Activated CD4-positive, alpha-beta T cell treated with anti-CD3 and anti-CD28 coated beads, Interleukin-2, amount 50 U/mL, for 48 hours (primary cell): ENCODE measurements around the gene B4GALNT4.
"Not testable (repeated sequence)": the region's sequence is repeated elsewhere in the genome, so short reads cannot be mapped to it uniquely, and the experiment has no call there.

Experiments
- DNase-seq, 2 experiments: peaks; one replicate each; pipeline ENCODE4 v3.0.0-alpha.2; 2020

The B4GALNT4 gene

DNA sequence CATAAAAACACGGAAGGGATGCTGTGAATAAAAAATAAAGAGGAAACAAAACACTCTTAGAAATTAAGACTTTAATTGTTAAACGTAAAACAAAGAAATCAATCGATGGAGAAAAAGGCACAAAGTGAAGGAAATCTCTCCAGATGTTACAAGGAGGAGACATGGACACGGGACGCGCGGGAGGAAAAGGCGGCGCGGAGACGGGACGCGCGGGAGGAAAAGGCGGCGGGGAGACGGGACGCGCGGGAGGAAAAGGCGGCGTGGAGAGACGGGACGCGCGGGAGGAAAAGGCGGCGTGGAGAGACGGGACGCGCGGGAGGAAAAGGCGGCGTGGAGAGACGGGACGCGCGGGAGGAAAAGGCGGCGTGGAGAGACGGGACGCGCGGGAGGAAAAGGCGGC is 55.5 kb downstream of the B4GALNT4 start:
- DNase-seq = not testable (repeated sequence)

DNA sequence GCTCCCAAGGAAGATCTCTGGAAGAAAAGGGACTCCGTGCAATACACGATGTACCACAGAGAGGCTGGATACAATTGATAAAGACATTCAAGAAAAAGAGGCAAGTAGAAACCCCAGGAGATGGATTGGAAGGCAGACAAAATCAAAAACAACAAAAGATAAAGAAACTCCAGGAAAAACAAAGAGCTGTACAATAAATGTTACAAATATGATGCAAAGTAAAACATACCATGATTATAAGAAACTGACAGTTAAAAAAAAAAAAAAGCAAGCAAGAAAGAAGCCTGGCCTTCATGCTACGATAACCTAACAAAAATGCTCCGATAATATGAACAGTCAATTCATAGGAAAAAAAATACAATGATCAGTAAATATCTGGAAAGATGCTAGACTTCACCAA is 56.0 kb downstream of the B4GALNT4 start:
- DNase-seq = no peak

DNA sequence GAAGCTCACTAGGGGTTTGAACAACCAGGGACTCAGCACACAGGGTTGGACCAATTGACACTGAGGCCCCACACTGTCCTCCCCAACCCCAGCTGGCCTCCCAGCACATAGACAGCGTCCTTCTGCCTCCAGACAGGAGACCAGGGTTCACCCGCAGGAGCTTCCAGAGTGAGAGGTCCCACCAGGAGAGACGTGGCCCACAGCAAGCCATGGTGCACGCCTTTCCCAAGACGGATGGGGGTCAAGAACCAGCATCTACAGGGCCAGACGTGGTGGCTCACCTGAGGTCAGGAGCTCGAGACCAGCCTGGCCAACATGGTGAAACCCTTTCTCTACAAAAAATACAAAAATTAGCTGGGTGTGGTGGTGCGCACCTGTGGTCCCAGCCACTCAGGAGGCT is 57.6 kb downstream of the B4GALNT4 start:
- DNase-seq = no peak

DNA sequence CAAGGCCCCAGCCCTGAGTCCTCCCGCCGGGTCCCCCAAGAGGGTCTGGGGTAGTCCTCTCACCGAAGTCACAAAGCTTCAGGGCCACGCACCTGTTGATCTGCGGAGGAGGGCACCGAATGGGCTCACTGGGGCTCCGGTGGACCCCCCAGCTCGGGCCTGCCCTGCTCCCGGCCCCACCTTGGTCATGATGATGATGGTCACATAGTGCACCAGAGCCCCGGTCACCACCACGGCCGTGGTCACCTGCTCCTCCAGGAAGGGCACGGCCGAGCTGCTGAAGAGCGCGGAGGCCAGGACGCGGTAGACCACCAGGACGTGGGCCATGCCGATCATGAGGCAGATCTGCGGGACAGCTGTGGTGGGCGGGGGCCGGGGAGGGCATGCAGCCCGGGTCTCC is 59.0 kb downstream of the B4GALNT4 start:
- DNase-seq = no peak

DNA sequence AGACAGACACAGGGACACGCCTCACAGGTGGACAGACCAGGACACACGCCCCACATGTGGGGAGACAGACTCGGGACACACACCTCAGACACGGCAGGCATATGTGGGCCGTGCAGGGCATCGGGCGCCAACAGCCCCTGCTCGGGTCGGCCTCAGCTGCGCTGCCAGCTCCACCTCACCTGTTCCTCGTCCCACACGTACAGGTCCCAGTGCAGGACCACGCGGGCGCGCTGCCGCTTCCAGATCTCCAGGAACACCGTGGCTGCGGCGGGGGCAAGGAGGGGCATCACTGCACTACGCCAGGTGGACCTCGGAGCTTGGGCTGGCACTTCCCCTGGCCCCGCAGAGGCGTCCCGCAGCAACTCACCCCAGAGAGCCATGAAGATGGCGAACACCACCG is 60.1 kb downstream of the B4GALNT4 start:
- DNase-seq = no peak

DNA sequence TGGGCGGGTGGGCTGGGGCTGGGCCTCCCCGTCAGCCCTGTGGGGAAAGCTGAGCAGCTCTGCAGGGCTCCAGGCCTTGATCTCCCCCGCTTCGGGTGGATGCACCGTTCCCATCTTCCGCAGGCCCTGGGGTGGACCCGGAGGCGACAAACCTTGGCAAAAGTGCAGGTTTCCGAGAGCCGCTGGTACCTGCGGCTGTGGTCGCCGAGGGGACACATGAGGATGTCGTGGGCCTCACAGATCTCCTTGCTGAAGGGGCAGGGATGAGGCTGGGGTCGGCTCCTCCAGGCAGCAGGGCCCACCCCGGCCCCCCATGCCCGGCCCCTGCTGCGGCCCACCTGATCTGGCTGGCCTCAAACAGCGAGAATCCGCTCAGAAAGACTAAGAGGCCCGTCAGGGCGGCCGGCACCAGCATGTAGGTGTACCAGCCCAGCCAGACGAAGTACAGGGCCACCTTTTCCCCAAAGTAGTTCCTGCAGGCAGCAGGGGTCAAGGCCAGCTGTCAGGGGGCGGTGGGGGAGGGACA is 60.7 kb downstream of the B4GALNT4 start:
- no peak for DNase-seq
